Neutrophil (primary cell): ENCODE results near the gene WDFY4.

Source experiments
- H3K27ac ChIP-seq: fragments of 200-600 bp; sonication (generic); 2 replicates; pipeline ENCODE4 v1.5.1; 2016; ENCODE audit warnings: mild to moderate bottlenecking, moderate library complexity
- H3K27me3 ChIP-seq: fragments of 200-600 bp; sonication (generic); 2 replicates; pipeline ENCODE4 v1.6.0; 2016; ENCODE audit warnings: mild to moderate bottlenecking
- H3K36me3 ChIP-seq: fragments of 200-600 bp; sonication (generic); 2 replicates; pipeline ENCODE4 v1.5.1; 2017
- H3K4me1 ChIP-seq, 2 experiments: fragments of 200-600 bp in 1 of 2; sonication (generic) in 1 of 2; 1 replicate in 1 of 2; 2 replicates in 1 of 2; pipeline versions ENCODE4 v1.5.1 to v1.6.1; 2013 to 2016; ENCODE audit warnings: low read depth in 1 of 2, low read length in 1 of 2, mild to moderate bottlenecking in 1 of 2, moderate library complexity in 1 of 2; ENCODE audit not compliant: control insufficient read depth in 1 of 2, insufficient read depth in 1 of 2
- H3K4me3 ChIP-seq, 2 experiments: fragments of 200-600 bp in 1 of 2; sonication (generic) in 1 of 2; 1 replicate in 1 of 2; 2 replicates in 1 of 2; pipeline ENCODE4 v1.5.1; 2013 to 2016; ENCODE audit warnings: low read depth in 1 of 2, low read length in 1 of 2, mild to moderate bottlenecking in 1 of 2, moderate library complexity in 1 of 2
- H3K9me3 ChIP-seq: fragments of 200-600 bp; sonication (generic); 2 replicates; pipeline ENCODE4 v1.5.1; 2016
- TF ChIP-seq, protein P1 (sequence below): fragments of 200-600 bp; sonication (generic); IDR thresholded peaks from 2 replicates; pipeline ENCODE4 v1.5.1; 2016; ENCODE audit warnings: antibody characterized with exemption

Gene WDFY4

DNA sequence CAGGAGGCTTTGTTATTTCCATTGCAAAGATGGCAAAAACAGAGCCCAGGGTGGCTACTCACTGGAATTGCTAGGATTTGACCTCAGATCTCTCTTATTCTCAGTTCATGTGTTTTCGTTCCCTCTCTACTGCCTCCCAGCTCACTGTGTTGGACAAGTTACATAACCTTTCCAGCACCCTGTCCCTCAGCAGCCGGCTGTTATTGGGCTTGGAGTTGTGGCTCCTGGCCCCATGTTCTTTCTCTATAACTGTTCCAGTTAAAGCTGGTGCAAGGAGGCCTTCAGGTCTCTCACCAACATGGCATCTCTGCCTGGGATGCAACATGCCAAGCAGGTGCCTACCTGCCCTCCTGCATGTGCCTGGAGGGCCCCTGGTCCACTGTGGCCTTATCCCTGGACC, 198.2 kb downstream of the WDFY4 start:
- H3K27me3 ChIP-seq = no peaks in the 10 kb centered on the region
- peaks cover 76% of the 10 kb centered on the region for H3K36me3 ChIP-seq
- H3K4me1 ChIP-seq = no peaks in the 10 kb centered on the region
- TF ChIP-seq, protein P1, sequence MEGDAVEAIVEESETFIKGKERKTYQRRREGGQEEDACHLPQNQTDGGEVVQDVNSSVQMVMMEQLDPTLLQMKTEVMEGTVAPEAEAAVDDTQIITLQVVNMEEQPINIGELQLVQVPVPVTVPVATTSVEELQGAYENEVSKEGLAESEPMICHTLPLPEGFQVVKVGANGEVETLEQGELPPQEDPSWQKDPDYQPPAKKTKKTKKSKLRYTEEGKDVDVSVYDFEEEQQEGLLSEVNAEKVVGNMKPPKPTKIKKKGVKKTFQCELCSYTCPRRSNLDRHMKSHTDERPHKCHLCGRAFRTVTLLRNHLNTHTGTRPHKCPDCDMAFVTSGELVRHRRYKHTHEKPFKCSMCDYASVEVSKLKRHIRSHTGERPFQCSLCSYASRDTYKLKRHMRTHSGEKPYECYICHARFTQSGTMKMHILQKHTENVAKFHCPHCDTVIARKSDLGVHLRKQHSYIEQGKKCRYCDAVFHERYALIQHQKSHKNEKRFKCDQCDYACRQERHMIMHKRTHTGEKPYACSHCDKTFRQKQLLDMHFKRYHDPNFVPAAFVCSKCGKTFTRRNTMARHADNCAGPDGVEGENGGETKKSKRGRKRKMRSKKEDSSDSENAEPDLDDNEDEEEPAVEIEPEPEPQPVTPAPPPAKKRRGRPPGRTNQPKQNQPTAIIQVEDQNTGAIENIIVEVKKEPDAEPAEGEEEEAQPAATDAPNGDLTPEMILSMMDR = no peak
- no peak overlapping the region for H3K27ac ChIP-seq
- no peak overlapping the region for H3K4me3 ChIP-seq
- H3K9me3 ChIP-seq = no peaks in the 10 kb centered on the region

DNA sequence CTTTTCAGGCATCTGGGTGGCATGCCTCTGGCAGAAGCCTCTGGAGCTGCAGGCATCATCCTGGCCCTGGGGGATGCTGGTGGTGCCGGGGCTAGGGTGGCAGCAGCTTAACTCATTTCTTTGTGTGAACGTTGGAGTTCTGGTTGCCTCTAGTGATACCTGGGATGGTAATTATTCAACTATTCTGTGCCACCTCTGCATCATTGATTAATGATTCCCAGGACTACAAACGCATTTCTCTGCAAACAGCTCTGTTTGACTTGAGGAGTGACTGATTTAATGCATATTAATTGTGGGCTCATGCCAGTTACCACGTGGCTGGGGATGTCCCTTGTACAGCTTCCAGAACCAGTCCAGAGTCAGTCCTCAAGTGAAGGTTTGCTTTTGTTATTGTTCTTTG, 199.0 kb downstream of the WDFY4 start:
- H3K36me3 ChIP-seq = peaks cover 71% of the 10 kb centered on the region
- H3K4me1 ChIP-seq = no peaks in the 10 kb centered on the region
- TF ChIP-seq, protein P1 = no peak
- H3K27me3 ChIP-seq = no peaks in the 10 kb centered on the region
- H3K9me3 ChIP-seq = no peaks in the 10 kb centered on the region
- no peak overlapping the region for H3K4me3 ChIP-seq
- H3K27ac ChIP-seq = no peak overlapping the region

DNA sequence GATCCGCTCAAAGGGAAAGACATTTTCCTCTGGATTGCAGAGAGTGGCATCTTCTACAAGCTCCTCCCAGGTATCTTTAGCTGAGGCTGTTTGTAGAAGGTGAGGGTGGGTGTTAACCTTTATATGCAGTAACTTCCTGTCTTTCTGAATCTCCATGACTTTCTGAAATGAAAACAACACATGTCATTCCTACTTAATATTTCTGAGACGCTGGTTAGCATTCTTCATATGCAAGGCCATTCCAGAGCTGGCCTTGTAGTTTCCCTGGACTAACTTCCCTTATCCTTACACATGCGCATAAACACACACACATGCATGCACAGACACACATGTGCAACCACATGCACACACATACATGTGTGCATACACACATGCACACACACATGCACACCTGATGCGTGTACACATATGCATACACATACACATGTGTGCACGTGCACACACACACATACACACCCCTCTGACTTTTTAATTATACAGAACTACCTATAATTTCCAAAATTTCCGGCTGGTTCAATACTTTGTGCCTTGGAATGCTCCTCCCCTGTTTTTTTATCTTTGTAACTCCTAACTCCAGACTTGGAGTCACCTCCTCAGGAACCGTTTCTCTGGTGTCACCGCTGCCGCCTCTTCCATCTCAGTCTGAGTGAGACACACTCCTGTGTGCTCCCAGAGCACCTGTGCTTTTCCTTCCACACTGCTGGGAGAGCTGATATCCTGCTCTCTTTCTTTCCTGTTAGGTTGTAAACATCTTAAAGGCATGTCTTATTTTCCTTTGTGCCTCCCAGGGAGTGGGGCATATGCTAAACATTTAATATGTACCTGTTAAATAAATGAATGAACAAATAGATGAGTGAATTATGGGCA, 199.7 kb downstream of the WDFY4 start:
- Histone ChIP-seq H3K9me3 (no peaks in the 10 kb centered on the region), H3K4me3 (no peak overlapping the region), H3K36me3 (peaks cover 71% of the 10 kb centered on the region), H3K27ac (no peak overlapping the region), H3K4me1 (no peaks in the 10 kb centered on the region), H3K27me3 (no peaks in the 10 kb centered on the region)
- TF ChIP-seq, protein P1 = no peak

DNA sequence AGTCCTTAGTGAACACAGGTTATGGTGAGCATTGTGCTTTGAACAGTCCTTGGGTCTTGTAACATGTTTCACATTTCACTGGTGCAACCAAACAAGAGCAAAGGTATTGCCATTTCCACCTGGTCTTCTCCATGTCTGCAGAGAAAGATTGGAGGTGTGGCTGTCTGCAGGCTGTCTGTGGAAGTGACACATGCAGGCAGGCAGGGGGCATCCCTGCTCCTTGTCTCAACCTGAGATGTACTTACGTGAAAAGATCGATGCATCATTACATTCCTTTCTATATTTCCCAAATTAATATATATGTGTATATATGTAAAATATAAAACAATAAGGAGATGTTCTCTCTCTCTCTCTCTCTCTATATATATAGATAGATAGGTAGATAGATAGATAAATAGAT, 200.7 kb downstream of the WDFY4 start:
- Histone ChIP-seq H3K27me3 (no peaks in the 10 kb centered on the region), H3K4me3 (no peak overlapping the region), H3K9me3 (no peaks in the 10 kb centered on the region), H3K27ac (no peak overlapping the region), H3K4me1 (no peaks in the 10 kb centered on the region), H3K36me3 (peaks cover 71% of the 10 kb centered on the region)
- TF ChIP-seq, protein P1 = no peak

DNA sequence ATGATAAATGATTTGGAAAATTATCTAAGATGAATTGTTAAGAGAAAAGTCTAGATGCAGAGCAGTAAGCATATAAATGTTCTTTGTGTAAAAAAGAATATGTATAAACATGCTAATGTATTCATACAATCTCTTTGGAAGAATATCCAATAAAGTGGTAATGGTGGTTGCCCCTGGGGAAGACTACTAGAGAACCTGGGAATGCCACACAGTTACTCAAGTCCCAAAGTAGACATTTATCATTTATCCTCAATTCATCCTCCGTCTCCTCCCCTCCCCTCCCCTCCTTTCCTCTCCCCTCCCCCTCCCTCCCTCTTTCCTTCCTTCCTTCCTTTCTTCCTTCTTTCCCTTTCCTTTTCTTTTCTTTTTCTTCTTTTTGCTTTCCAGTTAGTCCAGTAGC, 203.3 kb downstream of the WDFY4 start:
- Histone ChIP-seq H3K4me1 (no peaks in the 10 kb centered on the region), H3K27me3 (no peaks in the 10 kb centered on the region), H3K9me3 (no peaks in the 10 kb centered on the region), H3K36me3 (peaks cover 72% of the 10 kb centered on the region), H3K4me3 (no peak overlapping the region), H3K27ac (no peak overlapping the region)
- TF ChIP-seq, protein P1 = no peak
